ENCODE data around the gene TBC1D4. TPM values are rescaled to one million over a fixed set of nuclear protein-coding genes. Genes with fewer than 3 reads are reported as not detected.

TBC1D4 gene
- total RNA-seq, 2 experiments from 2014 or later = 37.4 to 42.0 TPM

- peaks cover 0 to 4% of the 10 kb centered on the region in 2 experiments for H3K9me3 ChIP-seq (ENCODE audit: control insufficient read depth in 1 of 2, insufficient read depth in 1 of 2, low read length in 2 of 2)
- H3K27me3 ChIP-seq (ENCODE audit: control insufficient read depth in 1 of 2, insufficient read depth in 2 of 2, low read length in 2 of 2) = no peaks in the 10 kb centered on the region
- no peak overlapping the region for H3K4me3 ChIP-seq (ENCODE audit: low read length)
- CTCF ChIA-PET = no interaction called here
- no peaks in the 10 kb centered on the region for H3K4me1 ChIP-seq (ENCODE audit: insufficient read depth, low read length)
- no peak for ATAC-seq (ENCODE audit: poor library complexity)
- no peaks in the 10 kb centered on the region for H3K4me1 Mint-ChIP-seq (ENCODE audit: low read depth)
- TF ChIP-seq CTCF (IDR thresholded peaks at IDR 0.05) = no peak
- POLR2A ChIA-PET = interaction anchor here (0.6 kb wide), 1 partner anchor 73 kb away, joined by 3 read pairs; no protein-coding TSS in a partner anchor
- H3K9me3 Mint-ChIP-seq = peaks cover 2% of the 10 kb centered on the region
- no peak overlapping the region for H3K4me3 Mint-ChIP-seq
- intact Hi-C loops (cut with DNase I, micrococcal nuclease) = no loop called here
- peaks cover 11% of the 10 kb centered on the region for H3K27me3 Mint-ChIP-seq
- no peak overlapping the region for H3K27ac ChIP-seq (ENCODE audit: low read depth in 1 of 2, low read length in 2 of 2)
- DNase-seq = no peak
- H3K36me3 ChIP-seq (ENCODE audit: insufficient read depth, low read length) = no peaks in the 10 kb centered on the region
- no peaks in the 10 kb centered on the region for H3K36me3 Mint-ChIP-seq (ENCODE audit: low read depth)
- H3K27ac Mint-ChIP-seq = no peak overlapping the region
Measured at GRCh38 chr13:75399879-75400217, 82.1 kb downstream of the TBC1D4 start.

GRCh38 chr13:75399168-75399878, 82.6 kb downstream of the TBC1D4 start:
- Histone ChIP-seq H3K36me3 (ENCODE audit: insufficient read depth, low read length) (no peaks in the 10 kb centered on the region), H3K9me3 (ENCODE audit: control insufficient read depth in 1 of 2, insufficient read depth in 1 of 2, low read length in 2 of 2) (peaks cover 0 to 4% of the 10 kb centered on the region in 2 experiments), H3K27ac (ENCODE audit: low read depth in 1 of 2, low read length in 2 of 2) (no peak overlapping the region), H3K4me3 (ENCODE audit: low read length) (no peak overlapping the region), H3K27me3 (ENCODE audit: control insufficient read depth in 1 of 2, insufficient read depth in 2 of 2, low read length in 2 of 2) (no peaks in the 10 kb centered on the region), H3K4me1 (ENCODE audit: insufficient read depth, low read length) (no peaks in the 10 kb centered on the region)
- Mint-ChIP-seq H3K4me3 (no peak overlapping the region), H3K27me3 (peaks cover 10% of the 10 kb centered on the region), H3K36me3 (ENCODE audit: low read depth) (no peaks in the 10 kb centered on the region), H3K4me1 (ENCODE audit: low read depth) (no peaks in the 10 kb centered on the region), H3K27ac (no peak overlapping the region), H3K9me3 (peaks cover 2% of the 10 kb centered on the region)
- DNase-seq (no peak), ATAC-seq (ENCODE audit: poor library complexity) (no peak)
- no peak for TF ChIP-seq CTCF (IDR thresholded peaks at IDR 0.05)
- ChIA-PET CTCF (no interaction called here), POLR2A (no interaction called here)
- intact Hi-C loops (cut with DNase I, micrococcal nuclease) = no loop called here

- ChIA-PET CTCF (no interaction called here), POLR2A (no interaction called here)
- Mint-ChIP-seq H3K27ac (no peak overlapping the region), H3K9me3 (peaks cover 2% of the 10 kb centered on the region), H3K4me3 (no peak overlapping the region), H3K27me3 (peaks cover 7% of the 10 kb centered on the region), H3K36me3 (ENCODE audit: low read depth) (no peaks in the 10 kb centered on the region), H3K4me1 (ENCODE audit: low read depth) (no peaks in the 10 kb centered on the region)
- no peak overlapping the region for H3K4me3 ChIP-seq (ENCODE audit: low read length)
- H3K27me3 ChIP-seq (ENCODE audit: control insufficient read depth in 1 of 2, insufficient read depth in 2 of 2, low read length in 2 of 2) = no peaks in the 10 kb centered on the region
- TF ChIP-seq CTCF (IDR thresholded peaks at IDR 0.05) = no peak
- H3K9me3 ChIP-seq (ENCODE audit: control insufficient read depth in 1 of 2, insufficient read depth in 1 of 2, low read length in 2 of 2) = peaks cover 0 to 4% of the 10 kb centered on the region in 2 experiments
- intact Hi-C loops (cut with DNase I, micrococcal nuclease) = no loop called here
- no peaks in the 10 kb centered on the region for H3K36me3 ChIP-seq (ENCODE audit: insufficient read depth, low read length)
- no peak for ATAC-seq (ENCODE audit: poor library complexity)
- DNase-seq = no peak
- no peaks in the 10 kb centered on the region for H3K4me1 ChIP-seq (ENCODE audit: insufficient read depth, low read length)
- H3K27ac ChIP-seq (ENCODE audit: low read depth in 1 of 2, low read length in 2 of 2) = no peak overlapping the region
Measured at GRCh38 chr13:75398072-75398471, 83.9 kb downstream of the TBC1D4 start.

Measured in CD4-positive, alpha-beta T cell (primary cell).